Measurements from ENCODE around the gene TCF7L1.

- TF ChIP-seq CTCF (IDR thresholded peaks at IDR 0.05; ENCODE audit: low read depth, low read length) (no peak), EZH2phosphoT487 (IDR thresholded peaks at IDR 0.05; ENCODE audit: low read depth) (no peak)
Measured at GRCh38 chr2:85222792-85223191, 89.6 kb downstream of the TCF7L1 start.
